GM21717 (cell line): ENCODE data around the gene CSMD2.

Experiments
- ATAC-seq: cut with Tn5 transposase; IDR thresholded peaks from one replicate; pipeline ENCODE4 v1.9.1; 2021; ENCODE audit warnings: mild to moderate bottlenecking, moderate library complexity; ENCODE audit not compliant: unreplicated experiment

CSMD2 gene

DNA sequence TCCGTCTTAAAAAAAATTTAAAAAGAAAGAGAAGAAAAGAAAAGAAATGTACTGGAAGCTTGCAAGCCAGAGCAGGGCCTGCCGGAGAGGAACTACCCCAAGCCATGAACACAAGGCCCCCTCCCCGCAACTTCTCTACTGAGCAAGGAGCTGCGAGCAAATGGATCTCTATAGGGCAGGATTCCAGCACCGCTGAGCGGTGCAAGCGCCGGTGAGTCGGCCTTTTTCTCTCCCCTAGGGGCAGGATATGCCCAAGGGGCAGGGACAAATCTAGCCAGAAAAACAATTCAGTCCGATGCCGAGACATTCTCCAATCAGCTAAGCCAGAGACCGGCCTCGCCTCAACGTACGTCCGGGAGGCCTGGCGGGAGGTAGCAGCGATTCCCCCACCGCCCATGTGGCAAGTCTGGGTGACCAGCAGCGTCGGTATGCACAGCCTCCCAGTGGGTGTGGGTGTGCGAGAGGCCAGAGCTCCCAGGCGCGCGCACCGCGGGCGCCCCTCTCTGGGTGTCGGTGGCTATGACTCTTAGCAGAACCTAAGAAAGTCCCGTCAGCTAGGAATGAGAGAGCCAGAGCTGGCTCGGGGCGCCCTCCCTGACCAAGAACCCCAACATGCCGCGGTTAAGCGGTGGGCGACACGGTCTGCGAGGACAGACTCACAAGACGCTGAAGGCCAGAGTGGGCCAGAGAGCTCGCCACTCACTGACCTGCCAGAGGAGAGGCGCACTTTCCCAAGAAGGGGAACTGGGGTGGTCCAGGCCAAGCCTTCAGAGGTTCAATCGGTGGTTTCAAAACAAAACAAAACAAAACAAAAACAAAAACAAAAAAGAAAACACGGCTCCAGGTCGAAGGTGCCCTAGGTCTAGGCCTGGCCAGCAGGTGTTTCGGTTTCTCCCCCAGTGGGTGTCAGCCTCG lies 1.9 kb downstream of the CSMD2 start:
- peak; percentile 80 for ATAC-seq

DNA sequence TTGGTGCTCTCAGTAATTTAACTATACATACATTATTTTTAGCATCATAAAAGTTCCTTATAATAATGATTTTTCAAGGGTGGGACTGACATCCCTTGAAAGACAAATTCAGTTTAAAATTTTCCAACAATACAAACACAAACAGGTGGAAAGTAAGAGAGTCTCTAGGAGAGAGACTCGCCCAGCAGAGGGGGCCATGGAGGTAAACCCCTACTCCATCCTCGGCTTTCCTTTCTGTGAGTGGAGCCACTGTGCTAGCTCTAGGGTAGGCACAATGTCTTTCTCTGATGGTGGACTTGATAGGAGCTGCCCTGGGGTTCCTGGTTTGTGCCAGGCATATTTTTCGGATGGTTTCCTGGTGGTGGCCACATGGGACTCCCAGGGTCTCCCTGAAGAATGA lies 8.3 kb downstream of the CSMD2 start:
- no peak for ATAC-seq

DNA sequence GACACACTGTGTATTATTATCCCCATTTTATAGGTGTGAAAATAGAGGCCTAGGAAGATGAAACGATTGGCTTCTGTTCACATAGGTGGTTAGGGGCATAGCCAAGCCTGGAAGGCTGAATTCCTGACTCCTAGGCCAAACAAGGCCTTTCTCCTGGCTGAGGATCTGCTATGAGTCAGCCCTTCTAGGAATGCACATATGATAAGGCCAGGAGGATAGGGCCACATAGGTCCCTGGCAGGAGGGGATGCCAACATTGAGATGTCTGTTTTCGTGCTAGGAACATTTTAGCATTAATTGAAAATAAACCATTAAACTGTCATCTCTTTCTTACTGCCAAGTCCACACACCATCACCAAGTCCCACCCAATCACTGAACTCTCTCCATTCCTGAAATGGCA lies 9.2 kb downstream of the CSMD2 start:
- no peak for ATAC-seq

DNA sequence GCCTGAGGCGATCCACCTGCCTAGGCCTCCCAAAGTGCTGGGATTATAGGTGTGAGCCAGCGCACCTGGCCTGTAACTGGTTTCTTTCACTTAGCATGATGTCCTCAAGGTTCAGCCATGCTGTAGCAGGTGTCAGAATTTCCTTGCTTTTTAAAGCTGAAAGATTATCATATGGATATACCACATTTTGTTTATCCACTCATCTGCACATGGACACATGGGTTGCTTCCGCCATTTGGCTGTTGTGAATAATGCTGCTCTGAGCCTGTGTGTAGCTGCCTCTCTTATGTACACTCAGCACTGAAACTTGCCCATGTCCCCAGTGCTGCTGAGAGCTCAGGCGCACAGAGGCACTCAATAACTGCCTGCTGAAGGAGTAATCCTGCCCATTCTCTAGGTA lies 11.8 kb downstream of the CSMD2 start:
- ATAC-seq: no peak

DNA sequence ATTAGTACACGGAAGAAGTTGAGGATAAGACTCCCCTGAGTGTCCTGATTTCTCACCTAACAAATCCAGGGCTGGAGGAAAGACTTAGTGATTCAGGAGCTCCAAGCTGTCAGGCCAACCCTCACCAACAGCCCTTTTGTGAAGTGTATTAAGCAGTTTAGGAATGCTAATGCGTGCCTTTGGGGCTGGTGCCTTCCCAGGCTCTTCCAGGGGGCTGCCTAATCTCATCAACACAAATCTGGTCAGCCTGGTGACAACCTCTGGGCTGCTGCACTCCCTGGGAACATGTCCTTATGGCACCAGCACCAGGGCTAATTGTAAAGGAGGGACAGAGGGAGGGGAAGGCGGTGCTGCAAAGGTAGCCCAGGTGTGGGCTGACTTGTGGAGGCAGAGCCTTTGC lies 15.5 kb downstream of the CSMD2 start:
- no peak for ATAC-seq

DNA sequence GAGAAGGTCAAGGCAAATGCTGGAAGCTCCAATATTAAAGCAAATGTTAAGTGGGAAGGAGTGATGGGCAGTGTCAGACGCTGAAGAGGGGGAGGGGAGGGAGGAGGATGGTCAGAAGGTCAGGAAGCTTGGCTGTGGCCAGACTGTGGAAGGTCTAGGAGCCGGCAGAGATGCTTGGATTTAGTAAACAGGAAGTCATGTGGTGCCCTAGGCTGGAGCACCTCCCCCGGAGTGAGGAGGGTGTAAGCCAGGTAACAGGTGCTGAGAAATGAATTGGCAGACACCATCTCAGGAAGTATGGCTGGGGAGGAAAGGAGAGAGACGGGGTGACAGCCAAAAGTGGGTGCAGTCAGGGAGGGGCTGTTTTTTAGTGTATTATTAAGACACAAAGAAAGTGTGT lies 17.7 kb downstream of the CSMD2 start:
- no peak for ATAC-seq

DNA sequence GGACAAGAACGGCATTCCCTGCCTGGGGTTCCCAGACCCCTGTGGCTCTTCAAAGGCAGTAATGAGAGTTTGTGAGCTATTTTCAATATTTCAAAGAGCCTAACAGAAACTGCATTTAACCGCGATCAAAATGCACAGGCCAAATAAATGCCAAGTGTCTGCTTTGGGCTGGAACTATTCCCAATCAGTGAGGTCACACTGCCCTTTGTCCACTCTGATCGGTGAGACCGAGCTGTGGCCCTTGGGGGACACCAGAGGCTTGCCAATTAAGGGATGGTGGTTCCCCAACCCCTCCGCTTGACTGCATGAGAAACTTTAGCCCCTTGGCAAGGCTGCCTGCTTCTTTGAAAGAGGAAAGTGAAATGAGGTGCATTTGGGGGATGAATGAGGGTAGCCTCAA lies 20.3 kb downstream of the CSMD2 start:
- ATAC-seq: no peak

DNA sequence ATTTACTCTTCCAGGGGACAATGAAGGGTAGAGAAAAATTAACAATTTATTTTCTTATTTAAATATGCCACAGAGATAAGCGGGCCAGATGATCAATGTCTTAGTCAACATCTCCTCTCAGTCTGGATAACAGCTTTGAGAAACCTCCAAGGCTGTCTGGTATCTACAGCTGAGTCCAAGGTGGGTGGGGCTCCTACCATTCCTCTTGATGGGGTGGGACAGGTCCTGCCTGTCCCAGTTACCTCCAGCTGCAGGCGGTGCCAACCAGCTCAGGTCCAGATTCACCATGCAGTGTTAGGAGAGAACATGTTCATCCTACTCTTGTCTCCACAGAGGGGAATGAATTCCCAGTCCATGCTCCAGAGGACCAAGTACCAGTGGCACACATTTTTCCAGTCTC lies 21.1 kb downstream of the CSMD2 start:
- ATAC-seq: no peak

DNA sequence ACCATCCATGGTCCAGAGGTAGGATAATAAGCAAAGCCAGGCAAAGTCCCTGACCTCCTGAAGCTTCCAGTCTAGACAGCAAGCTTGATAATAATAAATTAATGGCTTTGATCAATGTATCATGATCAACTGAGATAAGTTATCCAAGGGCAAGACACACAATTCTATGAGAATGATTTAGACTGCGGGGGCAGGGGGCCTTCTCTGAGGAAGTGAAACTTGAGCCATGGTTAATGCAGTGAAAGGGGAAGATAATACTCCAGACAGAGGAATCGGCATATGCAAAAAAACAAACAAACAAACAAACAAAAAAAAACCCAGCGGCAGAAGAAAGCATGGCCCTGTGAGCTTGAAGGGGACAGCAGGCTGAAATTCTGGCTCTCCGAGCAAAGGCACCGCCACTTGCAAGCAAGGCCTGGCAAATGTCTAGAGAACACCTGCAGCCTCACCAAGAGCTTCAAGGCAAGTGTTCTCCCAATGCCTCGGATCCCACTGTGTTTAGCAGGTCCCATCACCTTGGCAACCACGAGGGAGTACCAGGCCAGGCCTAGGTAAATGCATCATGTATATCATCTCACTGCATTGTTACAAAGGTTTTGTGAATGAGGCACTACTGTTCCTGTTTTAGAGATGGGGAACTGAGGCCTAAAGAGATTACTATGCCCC lies 24.9 kb downstream of the CSMD2 start:
- no peak for ATAC-seq

DNA sequence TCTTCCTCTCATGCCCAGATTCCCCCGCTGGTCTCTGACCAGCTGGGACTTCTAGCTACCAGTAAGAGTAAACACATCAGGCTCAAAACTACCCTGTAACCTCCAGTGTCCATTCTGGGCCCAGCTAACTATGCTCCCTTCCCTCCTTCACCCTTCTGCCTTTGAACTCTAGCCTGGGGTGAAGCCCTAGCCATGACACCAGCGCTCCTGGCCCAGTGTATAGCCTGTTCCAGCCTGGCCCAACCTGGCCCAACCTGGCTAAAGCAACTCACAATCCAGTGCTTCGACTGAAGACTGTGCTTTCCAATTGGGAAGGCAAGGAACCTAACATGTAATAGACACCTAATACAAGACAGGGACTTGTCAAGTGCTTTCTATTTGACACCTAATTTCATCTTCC lies 27.6 kb downstream of the CSMD2 start:
- no peak for ATAC-seq

DNA sequence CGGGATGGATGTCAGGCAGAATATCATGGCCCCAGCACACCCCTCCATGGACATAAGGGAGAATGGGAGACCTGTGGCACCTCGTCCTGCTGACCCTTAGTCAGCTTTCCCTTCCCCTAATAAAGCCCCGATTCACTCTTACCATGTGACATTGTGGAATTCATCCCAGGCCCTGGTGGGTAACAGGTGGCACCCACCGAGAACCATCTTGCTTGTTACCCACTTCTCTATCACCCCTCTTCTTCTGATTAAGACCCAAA lies 32.9 kb downstream of the CSMD2 start:
- no peak for ATAC-seq

DNA sequence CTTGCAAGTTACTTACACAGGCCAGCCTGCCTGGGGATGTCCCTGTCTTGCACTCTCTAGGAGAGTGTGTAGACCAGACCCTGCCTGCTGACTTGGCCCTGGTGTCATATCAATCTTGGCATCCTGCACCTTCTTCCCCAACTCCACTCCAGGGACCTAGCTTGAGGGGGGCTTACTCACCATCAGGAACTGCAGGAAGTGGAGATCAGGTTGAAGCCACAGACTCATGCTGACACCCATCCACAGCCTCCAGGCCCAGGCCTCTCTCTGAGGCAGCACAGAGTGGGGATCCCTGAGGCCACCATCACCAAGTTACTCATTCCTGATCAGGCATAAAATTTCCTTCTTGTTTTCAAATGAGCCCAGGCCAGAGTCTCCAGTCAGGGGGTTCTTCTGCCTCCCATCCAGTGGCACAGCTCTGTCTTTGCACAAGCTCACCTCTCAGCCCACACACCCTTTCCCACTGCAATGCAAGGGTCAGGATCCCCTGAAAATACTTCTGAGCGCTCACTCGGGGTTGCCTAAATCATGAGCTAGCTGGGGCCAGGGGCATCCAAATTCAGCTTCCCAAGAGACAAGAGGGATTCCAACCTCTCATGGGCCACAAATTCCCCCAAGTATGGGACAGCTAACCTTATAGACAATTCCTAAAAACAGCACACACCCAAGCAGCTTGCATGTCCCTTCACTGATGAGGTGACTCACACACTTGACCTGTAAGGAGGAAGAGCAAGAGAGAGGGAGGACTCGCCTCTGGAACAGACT lies 33.5 kb downstream of the CSMD2 start:
- ATAC-seq: no peak

DNA sequence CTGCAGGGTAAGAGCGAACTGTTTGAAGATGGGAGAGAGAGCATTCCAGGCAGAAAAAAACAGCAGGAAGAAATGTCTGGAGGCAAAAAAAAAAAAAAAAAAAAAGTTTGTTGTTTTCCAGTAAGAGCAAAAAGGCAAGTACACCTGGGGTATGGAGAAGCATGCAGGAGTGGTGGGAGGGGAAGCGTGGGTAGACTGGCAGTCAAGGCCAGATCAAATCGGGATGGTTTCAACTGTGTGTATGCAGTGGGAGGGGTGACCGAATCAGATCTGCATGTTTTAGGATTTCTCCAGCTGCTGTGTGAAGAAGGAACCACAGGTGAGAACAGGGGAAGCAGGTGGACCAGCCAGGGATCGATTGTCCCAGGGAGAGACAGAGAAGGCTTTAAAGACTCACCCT lies 34.7 kb downstream of the CSMD2 start:
- ATAC-seq: no peak

DNA sequence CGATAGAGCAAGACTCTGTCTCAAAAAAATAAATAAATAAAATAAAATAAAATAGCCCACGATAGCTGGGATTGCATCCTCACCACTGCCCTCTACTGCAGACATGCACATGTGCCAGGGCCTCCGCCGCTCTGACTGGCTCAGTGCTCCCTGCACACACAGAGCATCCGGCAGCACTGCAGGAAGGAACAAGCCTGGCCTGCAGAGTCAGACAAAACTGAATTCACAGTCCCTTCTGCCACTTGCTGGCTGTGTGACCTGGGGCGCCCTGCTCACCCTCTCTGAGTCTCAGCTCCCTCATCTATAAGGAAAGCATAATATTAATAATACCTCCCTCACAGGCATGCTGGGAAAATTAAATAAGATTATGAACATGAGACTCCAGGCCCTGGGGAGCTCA lies 35.4 kb downstream of the CSMD2 start:
- ATAC-seq: no peak

DNA sequence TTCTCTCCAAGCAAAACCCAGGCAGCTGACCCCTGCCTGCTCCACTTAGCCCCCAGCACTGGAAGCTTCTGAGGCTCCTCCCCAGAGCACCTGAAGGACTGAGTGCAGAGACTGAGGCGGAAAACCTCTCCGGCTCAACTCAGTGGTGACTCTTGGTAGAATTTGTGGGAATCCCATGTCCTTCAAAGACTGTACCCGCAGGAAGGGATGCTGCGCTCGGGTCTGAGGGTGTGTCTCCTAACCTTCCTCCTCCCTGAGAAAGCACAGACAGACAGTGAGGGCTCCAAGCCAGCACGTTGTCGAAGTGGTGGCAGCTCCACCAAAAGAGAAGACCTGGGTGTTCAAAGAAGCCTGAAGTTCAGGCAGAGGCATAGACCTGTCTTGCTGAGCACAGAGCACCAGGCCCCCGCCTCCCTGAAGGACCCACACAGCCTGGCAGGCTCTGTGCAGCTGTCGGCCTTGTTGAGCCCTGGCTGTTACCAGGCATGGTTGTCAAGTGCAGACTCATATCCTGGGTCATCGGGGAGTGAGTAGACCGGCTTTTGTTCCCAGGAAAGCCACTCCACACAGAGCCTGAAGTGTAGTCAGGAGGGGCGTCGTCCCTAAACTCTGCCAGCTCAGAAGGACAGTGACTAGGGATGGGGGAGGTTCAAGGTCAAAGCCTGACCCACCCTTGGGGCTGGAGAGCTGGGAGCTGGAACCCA lies 36.7 kb downstream of the CSMD2 start:
- ATAC-seq: no peak

DNA sequence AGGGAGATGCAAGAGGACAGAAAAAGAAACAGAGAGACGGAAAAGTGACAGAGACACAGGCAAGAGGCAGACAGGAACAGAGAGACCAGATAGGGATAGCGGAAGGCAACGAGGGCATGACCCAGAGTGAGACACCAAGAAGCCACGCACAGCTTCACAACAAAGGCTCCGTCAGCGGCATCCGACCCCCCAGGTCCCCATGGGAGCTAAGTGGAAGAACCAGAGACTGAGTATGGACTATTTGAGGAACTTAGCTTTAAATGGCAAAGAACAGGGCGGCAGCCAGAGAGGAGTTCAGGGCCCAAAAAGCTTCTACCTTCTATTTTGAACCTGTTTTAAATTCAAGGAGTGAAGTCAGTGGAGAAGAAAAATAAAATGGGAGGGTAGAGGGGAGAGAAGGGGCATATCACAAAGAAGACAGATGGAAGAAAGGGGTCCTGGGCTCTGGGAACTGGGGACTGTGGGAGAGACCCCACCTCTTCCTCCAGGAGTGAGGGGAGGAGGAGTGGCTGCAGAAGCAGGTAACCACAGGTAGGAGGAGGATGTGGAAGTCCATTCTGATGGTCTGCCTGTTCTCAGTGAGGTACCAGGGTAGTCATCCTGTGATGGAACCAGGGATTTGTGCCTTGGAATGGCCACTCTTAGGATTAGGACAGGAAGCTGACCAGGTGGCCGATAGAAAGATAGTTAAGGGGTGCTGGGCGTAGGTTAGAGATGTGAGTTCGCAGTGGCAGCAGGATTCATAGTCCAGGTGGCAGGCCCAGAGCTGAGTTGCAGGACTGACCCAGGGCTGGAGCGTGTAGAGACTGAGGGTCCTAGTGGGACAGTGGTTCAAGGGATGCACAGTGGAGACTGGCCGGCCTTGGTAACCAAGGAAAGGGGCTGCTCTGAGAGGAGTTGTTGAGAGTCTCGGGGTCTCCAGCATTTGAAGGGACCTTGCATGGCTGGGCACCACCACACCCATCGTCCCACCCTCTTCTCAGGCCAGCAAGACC lies 37.7 kb downstream of the CSMD2 start:
- ATAC-seq: no peak

DNA sequence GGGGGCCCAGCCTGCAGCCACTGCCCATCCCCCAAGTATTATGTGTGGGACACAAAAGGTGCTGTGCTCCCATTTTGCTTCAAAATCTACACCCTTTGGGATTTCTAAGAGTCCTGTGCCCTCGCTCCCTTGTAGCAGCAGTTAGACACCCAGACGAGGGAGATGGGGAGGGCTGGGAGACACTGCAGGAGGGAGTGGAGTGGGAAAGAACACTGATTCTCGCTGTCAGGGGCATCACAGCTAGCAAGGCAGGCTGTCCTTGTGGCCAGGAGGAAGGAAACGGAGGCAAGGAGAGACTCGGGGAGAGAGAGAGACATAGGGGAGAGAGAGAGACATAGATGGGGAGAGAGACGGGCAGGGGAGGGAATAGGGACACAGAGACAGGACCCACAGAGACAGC lies 38.5 kb downstream of the CSMD2 start:
- no peak for ATAC-seq

DNA sequence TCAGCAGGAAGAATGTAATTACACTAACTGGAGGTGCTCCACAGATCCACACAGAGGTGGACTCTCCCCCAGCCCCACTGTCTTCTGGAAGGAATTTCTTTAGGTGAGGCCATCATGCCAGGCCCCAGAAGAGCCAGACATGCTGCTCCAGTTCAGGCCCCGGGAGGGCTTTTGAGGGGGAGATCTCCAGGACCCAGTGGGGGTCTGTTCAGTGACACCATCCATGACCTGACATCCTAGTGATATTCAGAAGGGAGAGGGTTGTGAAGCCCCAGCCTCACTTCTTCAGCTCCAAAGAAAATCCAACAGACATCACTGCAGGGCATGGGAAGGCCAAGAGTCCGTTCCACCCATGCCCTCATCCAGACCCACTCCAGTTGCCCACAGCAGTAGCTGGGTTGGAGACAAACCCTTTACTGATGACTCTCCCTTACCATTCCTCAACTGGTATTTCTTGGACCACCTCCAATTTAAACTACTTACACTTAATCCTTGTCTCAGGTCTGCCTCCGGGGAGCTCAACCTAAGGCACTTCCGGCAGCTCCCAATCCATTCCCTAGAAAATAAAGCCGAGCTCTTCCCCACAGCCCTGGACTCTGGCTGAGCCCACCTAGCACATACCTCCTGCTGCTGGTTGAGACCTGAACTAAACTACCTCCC lies 39.2 kb downstream of the CSMD2 start:
- no peak for ATAC-seq

DNA sequence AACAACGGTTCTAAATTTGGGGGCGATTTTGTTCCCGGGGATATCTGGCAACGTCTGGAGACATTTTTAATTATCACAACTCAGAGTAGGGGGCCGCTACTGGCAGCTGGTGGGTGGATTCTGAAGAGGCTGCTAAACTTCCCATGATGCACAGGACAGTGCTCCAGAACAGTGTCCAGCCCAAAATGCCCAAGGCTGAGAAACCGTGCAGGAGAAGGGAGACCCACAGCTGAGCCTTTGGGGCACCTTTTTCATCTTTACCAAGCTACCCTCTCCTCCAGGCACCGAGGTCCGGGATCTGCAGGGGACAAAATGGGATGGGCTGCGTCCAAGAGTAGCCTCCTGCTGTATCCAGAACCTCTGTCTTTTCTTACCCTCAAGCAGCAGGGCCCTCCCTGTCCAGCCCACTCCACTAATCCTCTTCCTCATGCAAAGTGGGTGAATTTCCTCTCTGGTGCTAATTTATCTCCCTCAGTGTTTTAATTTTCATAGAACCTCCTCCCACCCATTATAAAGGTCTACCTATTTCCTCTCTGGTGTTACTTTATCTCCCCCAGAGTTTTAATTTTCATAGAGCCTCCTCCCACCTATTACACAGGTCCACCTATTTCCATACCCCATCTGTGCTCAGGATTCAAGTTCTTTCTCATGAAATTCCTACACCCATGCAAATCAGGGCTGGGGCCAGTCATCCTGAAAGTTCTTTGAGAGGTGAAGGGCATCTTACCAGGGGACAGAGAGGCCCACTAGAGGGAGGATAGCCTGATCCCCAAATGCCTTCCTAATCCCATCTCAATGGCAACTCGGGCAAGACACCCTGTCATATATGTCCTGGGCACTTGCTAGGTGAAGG lies 42.7 kb downstream of the CSMD2 start:
- ATAC-seq: no peak
